GM12872 (cell line): Measurements from ENCODE around the gene MLLT10.

Experiments used
- TF ChIP-seq, protein P1 (sequence below): IDR thresholded peaks from 3 replicates; pipeline ENCODE4 v1.5.1; 2011; ENCODE audit warnings: low read depth, mild to moderate bottlenecking, low read length, moderate library complexity; ENCODE audit not compliant: insufficient read depth

MLLT10 gene

DNA sequence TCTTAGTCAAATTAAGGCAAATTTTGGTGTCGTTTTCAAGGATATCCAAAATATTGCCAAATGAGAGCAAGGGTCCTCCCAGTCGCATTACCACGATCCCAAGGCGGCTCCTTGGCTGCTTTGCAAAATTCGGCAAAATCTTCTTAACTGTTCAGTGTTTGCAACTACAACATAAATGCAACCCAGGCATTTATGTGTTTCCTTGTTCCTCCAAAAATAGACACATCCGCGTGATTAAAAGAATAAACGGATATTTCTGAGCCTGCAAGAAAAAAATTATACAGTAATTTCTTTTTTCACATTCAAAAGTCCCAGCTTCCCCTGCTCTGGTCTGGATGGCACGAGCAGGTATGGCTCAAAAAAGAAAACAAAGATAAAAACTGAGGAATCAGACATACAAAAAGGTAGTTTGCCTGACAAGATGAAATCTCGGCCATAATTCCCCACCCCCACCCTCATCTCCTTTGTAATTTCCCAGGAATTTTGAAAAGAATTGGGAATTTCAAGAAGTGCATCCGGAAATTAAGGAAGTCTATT lies 14.6 kb upstream of the MLLT10 start:
- TF ChIP-seq, protein P1, sequence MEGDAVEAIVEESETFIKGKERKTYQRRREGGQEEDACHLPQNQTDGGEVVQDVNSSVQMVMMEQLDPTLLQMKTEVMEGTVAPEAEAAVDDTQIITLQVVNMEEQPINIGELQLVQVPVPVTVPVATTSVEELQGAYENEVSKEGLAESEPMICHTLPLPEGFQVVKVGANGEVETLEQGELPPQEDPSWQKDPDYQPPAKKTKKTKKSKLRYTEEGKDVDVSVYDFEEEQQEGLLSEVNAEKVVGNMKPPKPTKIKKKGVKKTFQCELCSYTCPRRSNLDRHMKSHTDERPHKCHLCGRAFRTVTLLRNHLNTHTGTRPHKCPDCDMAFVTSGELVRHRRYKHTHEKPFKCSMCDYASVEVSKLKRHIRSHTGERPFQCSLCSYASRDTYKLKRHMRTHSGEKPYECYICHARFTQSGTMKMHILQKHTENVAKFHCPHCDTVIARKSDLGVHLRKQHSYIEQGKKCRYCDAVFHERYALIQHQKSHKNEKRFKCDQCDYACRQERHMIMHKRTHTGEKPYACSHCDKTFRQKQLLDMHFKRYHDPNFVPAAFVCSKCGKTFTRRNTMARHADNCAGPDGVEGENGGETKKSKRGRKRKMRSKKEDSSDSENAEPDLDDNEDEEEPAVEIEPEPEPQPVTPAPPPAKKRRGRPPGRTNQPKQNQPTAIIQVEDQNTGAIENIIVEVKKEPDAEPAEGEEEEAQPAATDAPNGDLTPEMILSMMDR: no peak

DNA sequence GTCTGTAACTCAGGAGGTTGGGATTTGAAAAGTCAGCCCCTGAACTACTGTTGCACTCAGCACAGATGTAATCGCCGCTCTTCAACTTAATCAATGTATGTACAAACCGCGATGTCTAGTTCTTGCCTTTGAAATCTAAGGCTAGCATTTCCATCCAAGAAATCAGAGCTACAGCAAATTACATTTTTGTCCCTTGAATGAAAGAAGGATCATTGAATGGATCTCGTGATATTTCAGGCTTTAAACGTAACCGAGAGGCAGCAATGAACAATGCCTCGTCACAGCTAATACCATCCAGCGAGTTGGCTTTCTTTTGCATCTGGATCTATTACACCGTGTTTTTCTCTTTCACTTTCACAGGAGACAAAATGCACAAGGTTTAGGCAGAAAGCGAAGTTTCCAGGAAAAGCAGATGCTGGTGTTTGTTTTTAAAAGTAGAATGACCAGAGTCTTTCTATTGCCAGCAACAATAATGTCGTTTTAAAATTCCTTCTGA lies 14.0 kb upstream of the MLLT10 start:
- TF ChIP-seq, protein P1: no peak

DNA sequence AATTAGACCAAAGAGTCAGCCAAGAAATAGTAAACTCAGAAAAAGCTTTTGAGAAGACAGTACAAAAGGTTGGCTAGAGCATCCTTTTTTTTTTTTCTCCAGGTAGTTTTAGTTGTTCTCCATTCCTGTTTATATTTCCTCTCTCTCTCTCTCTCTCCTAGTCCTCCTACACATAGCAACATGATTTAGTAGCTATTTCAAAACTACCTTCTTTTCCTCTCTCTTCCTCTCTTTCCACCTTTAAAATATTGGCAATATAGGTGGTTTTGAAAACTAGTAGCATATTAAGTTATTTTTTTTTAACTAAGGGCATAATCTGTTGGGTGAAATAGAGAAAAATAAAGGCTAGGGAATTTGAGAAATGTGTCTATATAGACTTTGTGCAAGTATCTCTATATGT lies 13.5 kb upstream of the MLLT10 start:
- TF ChIP-seq, protein P1: no peak

DNA sequence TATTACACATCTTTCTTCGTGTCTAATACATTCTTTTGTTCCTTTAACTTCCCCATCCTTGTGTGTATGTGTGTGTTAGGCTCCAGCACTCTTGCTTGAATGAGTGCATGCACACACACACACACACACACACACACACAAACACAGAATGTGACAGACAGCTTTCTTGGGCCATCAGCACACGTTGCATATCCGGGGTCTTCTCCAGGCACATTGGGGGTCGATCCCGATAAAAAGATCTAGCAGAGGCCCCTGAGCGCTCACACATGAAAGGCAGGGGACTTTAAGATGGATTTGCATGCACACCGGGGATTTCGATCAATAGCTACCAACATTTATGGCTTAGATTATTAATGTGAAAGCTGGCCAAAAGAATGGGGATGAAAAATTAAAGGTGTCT lies 13.1 kb upstream of the MLLT10 start:
- TF ChIP-seq, protein P1: no peak

DNA sequence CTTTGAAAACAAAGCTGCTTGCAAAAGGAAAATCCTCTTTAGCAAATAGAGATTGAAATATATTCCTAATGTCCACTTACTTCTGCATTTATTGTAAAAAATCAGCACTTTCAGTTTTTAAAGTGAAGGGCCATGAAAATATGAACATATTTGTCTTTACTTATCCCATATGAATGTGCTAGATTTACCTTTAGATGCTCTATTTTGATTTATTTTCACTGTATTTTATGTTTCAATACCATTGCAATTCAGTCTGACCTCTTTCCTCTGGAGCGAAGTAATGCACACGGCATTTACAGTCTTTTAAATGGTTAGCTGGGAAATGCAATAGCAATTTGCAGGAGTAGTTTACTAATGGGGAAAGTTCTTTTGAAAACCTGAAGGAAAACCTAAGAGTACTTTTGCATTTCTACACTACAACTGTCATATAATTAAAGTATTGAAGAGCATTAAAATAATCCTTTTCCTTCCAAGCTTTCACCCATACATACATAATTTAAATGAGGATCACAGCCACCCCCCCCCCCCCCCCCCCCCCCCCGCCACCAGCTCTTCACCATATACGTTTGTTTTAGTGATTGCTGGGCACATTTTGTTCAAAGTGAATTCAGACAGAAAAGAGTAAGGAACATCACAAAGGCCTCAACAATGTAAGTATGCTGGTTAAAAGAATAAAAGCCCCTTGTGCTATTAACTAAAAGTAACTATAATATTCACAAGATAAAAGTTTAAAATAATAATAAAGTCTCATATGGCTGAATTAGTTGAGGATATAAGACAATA lies 12.1 kb upstream of the MLLT10 start:
- TF ChIP-seq, protein P1: no peak

DNA sequence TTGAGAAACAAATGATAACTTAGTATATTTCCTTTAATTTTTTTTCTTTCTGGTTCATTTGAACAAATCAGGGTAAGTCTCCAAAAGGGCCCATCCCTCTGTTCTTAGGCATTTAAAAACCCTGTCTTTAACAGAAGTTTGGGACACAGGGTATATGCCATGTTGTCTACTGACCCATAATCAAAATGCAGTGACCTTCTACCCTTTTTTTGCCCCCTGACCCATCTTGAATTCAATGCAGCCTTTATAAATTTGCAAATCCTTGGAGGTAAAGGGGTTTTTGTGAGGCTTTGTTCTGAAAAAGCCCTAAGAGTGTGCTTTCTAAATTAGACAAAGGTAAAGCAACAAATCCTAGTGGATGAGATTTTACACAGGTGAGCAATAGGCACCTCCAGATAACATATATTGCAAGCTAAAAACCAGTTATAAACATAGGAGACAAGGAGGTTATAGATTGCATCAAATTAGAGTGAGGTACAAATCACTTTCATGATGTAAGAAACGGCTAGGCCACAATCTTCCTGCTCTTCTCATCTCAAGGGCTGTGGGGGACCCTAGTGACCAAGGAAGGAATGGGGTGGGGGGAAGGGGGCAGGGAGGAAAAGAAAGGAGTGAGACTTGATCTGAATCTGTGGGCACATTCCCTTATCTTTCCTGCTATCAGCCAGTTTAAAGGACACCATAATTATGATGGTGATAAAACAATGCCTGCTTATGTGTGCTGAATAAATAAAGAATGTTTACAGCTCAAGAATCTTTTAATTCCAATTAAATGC lies 11.2 kb upstream of the MLLT10 start:
- TF ChIP-seq, protein P1: no peak

DNA sequence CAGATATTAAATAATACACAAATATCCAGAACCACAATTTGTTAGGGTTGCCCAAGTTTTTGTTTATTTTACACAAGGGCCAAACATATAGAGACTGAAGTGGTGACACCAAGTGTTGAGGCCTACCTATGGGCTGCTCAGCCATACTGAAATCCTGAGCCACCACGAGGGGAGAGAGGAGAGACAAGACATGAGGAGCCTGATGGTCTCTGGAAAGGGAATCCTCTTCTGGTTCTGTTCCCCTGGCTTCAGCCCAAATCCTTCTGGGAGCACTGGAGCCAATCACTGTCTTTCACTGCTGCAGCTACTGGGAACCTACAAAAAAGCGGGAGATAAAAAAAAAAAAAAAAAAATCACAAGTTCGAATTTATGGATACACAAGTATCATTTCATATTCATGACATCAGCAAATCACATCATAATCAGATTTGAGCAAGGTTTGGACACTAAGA lies 10.4 kb upstream of the MLLT10 start:
- TF ChIP-seq, protein P1: no peak
